HepG2 (cell line): ENCODE data around the gene FEM1B. TPM values are rescaled to one million over a fixed set of nuclear protein-coding genes. Genes with fewer than 3 reads are reported as not detected.

Source experiments
- CEBPG ChIP-seq: IDR thresholded peaks from 2 replicates; pipeline ENCODE4 v1.6.1; 2016
- NR2F2 ChIP-seq: IDR thresholded peaks from 2 replicates; pipeline ENCODE4 v1.6.1; 2012; ENCODE audit warnings: low read depth, inconsistent platforms, borderline replicate concordance
- POGZ ChIP-seq: sonication (generic); formaldehyde crosslinking; IDR thresholded peaks from 2 replicates; pipeline ENCODE4 v1.4.0; 2020; ENCODE audit warnings: mild to moderate bottlenecking, missing genetic modification reagents
- PRMT3 ChIP-seq: sonication (generic); formaldehyde crosslinking; IDR thresholded peaks from 2 replicates; pipeline ENCODE4 v1.8.1; 2022; ENCODE audit warnings: low read depth, mild to moderate bottlenecking, moderate library complexity, missing genetic modification reagents, borderline replicate concordance
- SALL1 ChIP-seq: sonication (generic); formaldehyde crosslinking; IDR thresholded peaks from 2 replicates; pipeline ENCODE4 v1.8.0; 2022; ENCODE audit warnings: mild to moderate bottlenecking, missing genetic modification reagents
- SIN3A ChIP-seq: IDR thresholded peaks from 2 replicates; pipeline ENCODE4 v1.6.1; 2011; ENCODE audit warnings: low read depth, mild to moderate bottlenecking, control low read depth, low read length, borderline replicate concordance
- SOX6 ChIP-seq, 2 experiments: fragments of 450-650 bp in 1 of 2; sonication (generic) in 1 of 2; formaldehyde crosslinking in 1 of 2; IDR thresholded peaks; 2 replicates each; pipeline versions ENCODE4 v1.4.0 to v1.6.1; 2017 to 2020; ENCODE audit warnings: antibody characterized with exemption in 1 of 2, mild to moderate bottlenecking in 1 of 2, missing genetic modification reagents in 1 of 2
- U2AF1 ChIP-seq: fragments of 200-400 bp; formaldehyde crosslinking; optimal IDR thresholded peaks from 2 replicates; pipeline ENCODE3; 2017; ENCODE audit warnings: mild to moderate bottlenecking, low read depth, low read length
- ZNF251 ChIP-seq: sonication (generic); formaldehyde crosslinking; IDR thresholded peaks from 2 replicates; pipeline ENCODE4 v1.9.0; 2021; ENCODE audit warnings: mild to moderate bottlenecking, missing genetic modification reagents
- ZNF34 ChIP-seq: sonication (generic); formaldehyde crosslinking; IDR thresholded peaks from 2 replicates; pipeline ENCODE4 v1.4.0; 2020; ENCODE audit warnings: mild to moderate bottlenecking, missing genetic modification reagents, borderline replicate concordance
- ZNF350 ChIP-seq: sonication (generic); formaldehyde crosslinking; IDR thresholded peaks from 2 replicates; pipeline ENCODE4 v1.4.0; 2020; ENCODE audit warnings: mild to moderate bottlenecking, low read depth, missing genetic modification reagents, borderline replicate concordance
- ZNF614 ChIP-seq: IDR thresholded peaks from 2 replicates; pipeline ENCODE4 v1.6.1; 2018; ENCODE audit warnings: missing biosample characterization, missing genetic modification reagents, inconsistent platforms, borderline replicate concordance
- ZNF7 ChIP-seq: IDR thresholded peaks from 2 replicates; pipeline ENCODE4 v1.6.1; 2016; ENCODE audit warnings: missing biosample characterization, missing genetic modification reagents
- ZNF883 ChIP-seq: sonication (generic); formaldehyde crosslinking; IDR thresholded peaks from 2 replicates; pipeline ENCODE4 v1.5.1; 2020; ENCODE audit warnings: mild to moderate bottlenecking, missing genetic modification reagents; ENCODE audit errors: not compliant biosample characterization
- ZSCAN22 ChIP-seq: sonication (generic); formaldehyde crosslinking; IDR thresholded peaks from 2 replicates; pipeline ENCODE4 v1.4.0; 2020; ENCODE audit warnings: mild to moderate bottlenecking, missing genetic modification reagents
- polyA plus RNA-seq, 8 experiments: library from polyadenylated mRNA; depleted of rRNA in 3 of 8; stranded (reverse) in 7 of 8; unstranded in 1 of 8; fragments of >200 nt; fragmentation: Illumina TruSeq in 4 of 8; extraction: Trizol in 4 of 8; gene quantifications; 2 replicates each; pipeline versions ENCODE4 v1.2.1 to v1.2.3, GENCODE V29; 2011 to 2016; ENCODE audit warnings: low read depth in 4 of 8, missing spikeins in 1 of 8, mixed read lengths in 1 of 8; ENCODE audit not compliant: insufficient read depth in 1 of 8
- total RNA-seq, 5 experiments: library from RNA; depleted of rRNA; stranded (reverse); fragments of >200 nt; fragmentation: Illumina TruSeq; extraction: Trizol; gene quantifications; 2 replicates each; pipeline ENCODE4 v1.2.3, GENCODE V29; 2016; ENCODE audit warnings: low read depth in 1 of 5
- TF ChIP-seq, protein P1 (sequence below): sonication (generic); formaldehyde crosslinking; IDR thresholded peaks from 2 replicates; pipeline ENCODE4 v1.5.1; 2020; ENCODE audit warnings: missing genetic modification reagents, mild to moderate bottlenecking, borderline replicate concordance
- TF ChIP-seq, protein P2 (sequence below): sonication (generic); formaldehyde crosslinking; IDR thresholded peaks from 2 replicates; pipeline ENCODE4 v1.4.0; 2020; ENCODE audit warnings: missing genetic modification reagents
- TF ChIP-seq, protein P3 (sequence below): sonication (generic); formaldehyde crosslinking; IDR thresholded peaks from 2 replicates; pipeline ENCODE4 v1.4.0; 2020; ENCODE audit warnings: missing genetic modification reagents, low read depth, mild to moderate bottlenecking, borderline replicate concordance
- TF ChIP-seq, protein P4 (sequence below): sonication (generic); formaldehyde crosslinking; IDR thresholded peaks from 2 replicates; pipeline ENCODE4 v1.4.0; 2020; ENCODE audit warnings: missing genetic modification reagents
- TF ChIP-seq, protein P5 (sequence below), 2 experiments: sonication (generic) in 1 of 2; formaldehyde crosslinking in 1 of 2; IDR thresholded peaks; 2 replicates each; pipeline versions ENCODE4 v1.5.1 to v1.6.1; 2011 to 2020; ENCODE audit warnings: borderline replicate concordance in 1 of 2, low read depth in 1 of 2, low read length in 1 of 2, mild to moderate bottlenecking in 1 of 2, missing genetic modification reagents in 1 of 2, moderate library complexity in 1 of 2

FEM1B gene
- total and polyA plus RNA-seq, 2 of the 13 experiments (the other 11 are each of a cell fraction or from before 2014, with no cell fraction given): 38.1 to 40.0 TPM

DNA sequence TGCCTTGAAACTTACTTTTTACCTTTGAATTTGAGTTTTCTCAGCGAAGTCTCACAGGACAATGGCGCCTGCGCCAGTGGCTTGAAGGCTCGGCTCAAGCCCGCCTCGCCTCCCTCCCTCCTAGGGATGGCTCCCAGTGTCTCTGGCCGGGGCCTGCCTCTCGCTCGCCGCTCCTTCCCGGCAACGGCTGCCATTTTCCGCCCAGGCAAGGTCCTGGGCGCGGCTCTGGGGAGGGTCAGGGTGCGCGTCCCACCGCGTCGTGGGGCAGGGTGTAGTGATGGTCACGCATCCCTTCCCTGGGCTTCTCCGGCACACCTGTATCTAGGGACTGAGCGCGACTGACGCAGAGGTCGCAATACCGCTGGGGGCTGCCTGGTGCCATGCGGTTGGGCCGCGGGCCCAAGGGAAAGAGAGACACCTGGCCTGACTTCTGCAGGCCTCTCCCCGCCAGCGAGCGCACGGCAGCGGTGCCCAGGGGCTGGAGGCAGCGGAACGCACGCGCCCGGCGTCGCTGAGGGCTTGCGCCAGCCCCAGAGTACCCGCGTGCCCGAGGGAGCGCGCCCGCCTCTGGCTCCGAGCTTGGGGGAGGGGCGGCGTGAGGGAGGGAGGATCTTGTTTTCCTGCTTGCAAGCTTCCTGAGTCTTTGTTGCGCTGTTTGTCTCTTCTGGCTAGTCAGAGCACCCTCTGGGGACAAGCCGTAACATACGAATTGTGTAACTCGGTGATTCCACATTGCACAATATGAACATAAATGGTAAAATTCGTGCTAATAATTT, 20.7 kb upstream of the FEM1B start (continued):
- TF ChIP-seq U2AF1 (no peak), SIN3A (no peak), ZNF251 (no peak), ZNF883 (CRISPR knock-in tag) (peak; percentile 22), ZNF34 (CRISPR knock-in tag) (no peak), SOX6 (IDR thresholded peaks at IDR 0.05) (no peak), SOX6 (CRISPR knock-in tag; IDR thresholded peaks at IDR 0.05) (peak; percentile 53; the same call in 1 of the 2 replicates), ZSCAN22 (CRISPR knock-in tag) (no peak), CEBPG (CRISPR knock-in tag) (peak; percentile 85), ZNF614 (CRISPR knock-in tag) (peak; percentile 24; the same call in 1 of the 2 replicates), POGZ (CRISPR knock-in tag) (no peak), ZNF350 (CRISPR knock-in tag) (0 out of 2 replicates have a peak, but pooled peaks have one; percentile 31), ZNF7 (CRISPR knock-in tag) (no peak), PRMT3 (0 out of 2 replicates have a peak, but pooled peaks have one; percentile 64), NR2F2 (no peak), SALL1 (peak; percentile 74)
- TF ChIP-seq, protein P1, sequence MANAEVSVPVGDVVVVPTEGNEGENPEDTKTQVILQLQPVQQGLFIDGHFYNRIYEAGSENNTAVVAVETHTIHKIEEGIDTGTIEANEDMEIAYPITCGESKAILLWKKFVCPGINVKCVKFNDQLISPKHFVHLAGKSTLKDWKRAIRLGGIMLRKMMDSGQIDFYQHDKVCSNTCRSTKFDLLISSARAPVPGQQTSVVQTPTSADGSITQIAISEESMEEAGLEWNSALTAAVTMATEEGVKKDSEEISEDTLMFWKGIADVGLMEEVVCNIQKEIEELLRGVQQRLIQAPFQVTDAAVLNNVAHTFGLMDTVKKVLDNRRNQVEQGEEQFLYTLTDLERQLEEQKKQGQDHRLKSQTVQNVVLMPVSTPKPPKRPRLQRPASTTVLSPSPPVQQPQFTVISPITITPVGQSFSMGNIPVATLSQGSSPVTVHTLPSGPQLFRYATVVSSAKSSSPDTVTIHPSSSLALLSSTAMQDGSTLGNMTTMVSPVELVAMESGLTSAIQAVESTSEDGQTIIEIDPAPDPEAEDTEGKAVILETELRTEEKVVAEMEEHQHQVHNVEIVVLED (CRISPR knock-in tag): peak; percentile 22; the same call in 1 of the 2 replicates
- TF ChIP-seq, protein P2, sequence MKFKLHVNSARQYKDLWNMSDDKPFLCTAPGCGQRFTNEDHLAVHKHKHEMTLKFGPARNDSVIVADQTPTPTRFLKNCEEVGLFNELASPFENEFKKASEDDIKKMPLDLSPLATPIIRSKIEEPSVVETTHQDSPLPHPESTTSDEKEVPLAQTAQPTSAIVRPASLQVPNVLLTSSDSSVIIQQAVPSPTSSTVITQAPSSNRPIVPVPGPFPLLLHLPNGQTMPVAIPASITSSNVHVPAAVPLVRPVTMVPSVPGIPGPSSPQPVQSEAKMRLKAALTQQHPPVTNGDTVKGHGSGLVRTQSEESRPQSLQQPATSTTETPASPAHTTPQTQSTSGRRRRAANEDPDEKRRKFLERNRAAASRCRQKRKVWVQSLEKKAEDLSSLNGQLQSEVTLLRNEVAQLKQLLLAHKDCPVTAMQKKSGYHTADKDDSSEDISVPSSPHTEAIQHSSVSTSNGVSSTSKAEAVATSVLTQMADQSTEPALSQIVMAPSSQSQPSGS (CRISPR knock-in tag): no peak
- TF ChIP-seq, protein P3, sequence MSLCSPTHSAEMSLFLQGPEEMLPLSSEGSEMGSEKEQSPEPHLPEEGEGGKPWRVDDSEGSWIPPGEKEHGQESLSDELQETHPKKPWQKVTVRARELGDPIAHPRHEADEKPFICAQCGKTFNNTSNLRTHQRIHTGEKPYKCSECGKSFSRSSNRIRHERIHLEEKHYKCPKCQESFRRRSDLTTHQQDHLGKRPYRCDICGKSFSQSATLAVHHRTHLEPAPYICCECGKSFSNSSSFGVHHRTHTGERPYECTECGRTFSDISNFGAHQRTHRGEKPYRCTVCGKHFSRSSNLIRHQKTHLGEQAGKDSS: 0 out of 2 replicates have a peak, but pooled peaks have one; percentile 42
- TF ChIP-seq, protein P4, sequence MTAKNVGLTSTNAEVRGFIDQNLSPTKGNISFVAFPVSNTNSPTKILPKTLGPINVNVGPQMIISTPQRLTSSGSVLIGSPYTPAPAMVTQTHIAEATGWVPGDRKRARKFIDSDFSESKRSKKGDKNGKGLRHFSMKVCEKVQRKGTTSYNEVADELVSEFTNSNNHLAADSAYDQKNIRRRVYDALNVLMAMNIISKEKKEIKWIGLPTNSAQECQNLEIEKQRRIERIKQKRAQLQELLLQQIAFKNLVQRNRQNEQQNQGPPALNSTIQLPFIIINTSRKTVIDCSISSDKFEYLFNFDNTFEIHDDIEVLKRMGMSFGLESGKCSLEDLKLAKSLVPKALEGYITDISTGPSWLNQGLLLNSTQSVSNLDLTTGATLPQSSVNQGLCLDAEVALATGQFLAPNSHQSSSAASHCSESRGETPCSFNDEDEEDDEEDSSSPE (CRISPR knock-in tag): peak; percentile 56
- TF ChIP-seq, protein P5, sequence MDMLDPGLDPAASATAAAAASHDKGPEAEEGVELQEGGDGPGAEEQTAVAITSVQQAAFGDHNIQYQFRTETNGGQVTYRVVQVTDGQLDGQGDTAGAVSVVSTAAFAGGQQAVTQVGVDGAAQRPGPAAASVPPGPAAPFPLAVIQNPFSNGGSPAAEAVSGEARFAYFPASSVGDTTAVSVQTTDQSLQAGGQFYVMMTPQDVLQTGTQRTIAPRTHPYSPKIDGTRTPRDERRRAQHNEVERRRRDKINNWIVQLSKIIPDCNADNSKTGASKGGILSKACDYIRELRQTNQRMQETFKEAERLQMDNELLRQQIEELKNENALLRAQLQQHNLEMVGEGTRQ (IDR thresholded peaks at IDR 0.05; ENCODE audit: low read depth, low read length): no peak
- TF ChIP-seq, protein P5 (CRISPR knock-in tag; IDR thresholded peaks at IDR 0.05; ENCODE audit: borderline replicate concordance): no peak
